HG03558 (cell line): ENCODE data around the gene BCAM.
"Not testable (repeated sequence)": the region's sequence is repeated elsewhere in the genome, so short reads cannot be mapped to it uniquely, and the experiment has no call there.

ENCODE experiments used
- ATAC-seq: cut with Tn5 transposase; IDR thresholded peaks from one replicate; pipeline ENCODE4 v1.9.1; 2021; ENCODE audit warnings: moderate number of reproducible peaks; ENCODE audit not compliant: unreplicated experiment; ENCODE audit errors: extremely low read depth

Gene BCAM

GRCh38 chr19:44846455-44847143 lies 37.7 kb downstream of the BCAM start:
- no peak for ATAC-seq

GRCh38 chr19:44847144-44848035 lies 38.5 kb downstream of the BCAM start:
- no peak for ATAC-seq

GRCh38 chr19:44848036-44848811 lies 39.3 kb downstream of the BCAM start:
- ATAC-seq = no peak

DNA sequence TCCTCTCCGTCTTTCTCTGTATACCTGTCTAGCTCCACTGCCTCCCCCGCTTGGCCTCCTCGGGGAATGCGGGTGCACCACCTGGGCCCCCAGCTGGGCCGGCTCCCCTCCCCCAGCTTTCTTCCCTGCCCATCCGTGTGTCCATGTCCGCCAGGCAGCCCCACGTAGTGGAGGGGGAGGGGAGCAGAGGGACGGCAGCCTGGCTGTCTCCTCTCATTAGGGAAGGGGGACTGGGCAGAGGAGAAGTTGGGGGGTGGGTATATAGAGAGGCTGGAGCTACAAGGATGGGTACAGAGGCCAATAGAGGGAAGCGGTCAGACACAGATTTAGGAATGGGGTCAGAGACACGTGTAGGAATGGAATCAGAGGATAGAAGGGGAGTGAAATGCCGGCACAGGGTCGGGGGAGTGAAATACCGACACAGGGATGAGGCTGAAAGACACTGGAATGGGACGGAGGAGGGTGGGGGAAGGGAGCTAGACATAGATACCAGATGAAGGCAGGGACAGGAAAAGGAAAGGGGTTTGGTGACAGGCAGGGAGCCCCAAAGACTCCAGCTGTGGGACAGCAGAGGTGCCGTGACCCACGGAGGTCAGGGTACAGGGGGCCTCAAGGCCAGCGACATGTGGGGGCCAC lies 40.0 kb downstream of the BCAM start:
- no peak for ATAC-seq

- ATAC-seq = no peak
These were observed 41.8 kb downstream of the BCAM start for GRCh38 chr19:44850641-44851109.

DNA sequence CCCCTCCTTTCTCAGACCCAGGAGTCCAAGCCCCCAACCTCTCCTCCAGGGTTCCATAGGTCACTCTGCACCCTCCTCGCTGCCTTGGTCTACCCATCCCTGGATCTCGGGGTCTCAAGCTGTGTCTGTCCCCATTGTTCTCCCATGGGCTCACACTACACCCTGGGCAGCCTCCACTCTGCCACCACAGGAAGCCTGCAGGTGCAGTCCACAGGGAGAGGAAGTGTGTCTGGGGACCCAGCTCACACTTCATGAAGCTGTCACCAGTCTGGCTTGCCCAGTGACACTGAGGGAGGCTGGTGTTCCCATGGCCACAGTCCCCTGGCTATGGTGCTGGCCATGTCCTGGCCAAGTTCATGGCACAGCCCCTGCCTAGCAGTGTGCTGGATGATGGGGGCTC lies 42.5 kb downstream of the BCAM start:
- no peak for ATAC-seq

- no peak for ATAC-seq
These were observed 46.7 kb downstream of the BCAM start for GRCh38 chr19:44855606-44856005.

- no peak for ATAC-seq
These were observed 47.6 kb downstream of the BCAM start for GRCh38 chr19:44856421-44857083.

GRCh38 chr19:44857837-44858236 lies 48.9 kb downstream of the BCAM start:
- ATAC-seq = no peak

DNA sequence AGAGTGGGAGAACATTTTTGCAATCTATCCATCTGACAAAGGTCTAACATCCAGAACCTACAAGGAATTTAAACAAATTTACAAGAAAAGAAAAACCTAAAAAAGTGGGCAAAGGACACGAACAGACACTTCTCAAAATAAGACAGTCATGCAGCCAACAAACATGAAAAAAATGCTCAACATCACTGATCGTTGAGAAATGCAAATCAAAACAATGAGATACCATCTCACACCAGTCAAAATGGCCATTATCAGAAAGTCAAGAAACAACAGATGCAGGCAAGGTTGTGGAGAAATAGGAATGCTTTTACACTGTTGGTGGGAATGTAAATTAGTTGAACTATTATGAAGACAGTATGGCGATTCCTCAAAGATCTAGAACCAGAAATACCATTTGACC lies 52.7 kb downstream of the BCAM start:
- ATAC-seq = not testable (repeated sequence)

DNA sequence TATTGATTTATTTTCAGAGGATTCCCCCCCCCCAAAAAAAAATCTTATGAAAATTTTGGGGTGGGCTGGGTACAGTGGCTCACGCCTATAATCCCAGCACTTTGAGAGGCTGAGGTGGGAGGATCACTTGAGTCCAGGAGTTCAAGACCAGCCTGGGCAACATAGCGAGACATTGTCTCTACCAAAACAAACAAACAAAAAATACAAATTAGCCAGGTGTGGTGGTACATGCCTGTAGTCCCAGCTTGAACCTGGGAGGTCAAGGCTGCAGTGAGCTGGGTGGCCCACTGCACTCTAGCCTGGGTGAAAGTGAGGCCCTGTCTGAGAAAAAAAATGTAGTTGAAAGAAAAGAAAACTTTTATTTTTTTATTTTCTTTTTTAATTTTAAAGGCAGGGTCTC lies 55.1 kb downstream of the BCAM start:
- no peak for ATAC-seq

GRCh38 chr19:44865196-44865767 lies 56.4 kb downstream of the BCAM start:
- ATAC-seq = no peak

DNA sequence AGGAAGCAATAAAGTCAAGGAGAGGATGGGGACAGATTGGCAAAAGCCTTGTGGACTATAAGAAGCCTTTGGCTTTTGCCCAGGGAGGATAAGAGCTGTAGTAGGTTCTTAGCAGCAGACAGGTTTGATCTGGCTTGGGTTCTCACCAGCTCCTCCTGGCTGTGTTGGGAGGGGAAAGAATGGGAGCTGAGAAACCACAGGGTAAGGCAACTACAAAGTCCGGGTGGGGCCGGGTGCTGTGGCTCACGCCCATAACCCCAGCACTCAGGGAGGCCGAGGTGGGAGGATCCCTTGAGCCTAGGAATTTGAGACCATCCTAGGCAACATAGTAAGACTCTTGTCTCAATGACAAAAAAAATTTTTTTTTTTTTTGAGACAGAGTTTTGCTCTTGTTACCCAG lies 57.8 kb downstream of the BCAM start:
- no peak for ATAC-seq

DNA sequence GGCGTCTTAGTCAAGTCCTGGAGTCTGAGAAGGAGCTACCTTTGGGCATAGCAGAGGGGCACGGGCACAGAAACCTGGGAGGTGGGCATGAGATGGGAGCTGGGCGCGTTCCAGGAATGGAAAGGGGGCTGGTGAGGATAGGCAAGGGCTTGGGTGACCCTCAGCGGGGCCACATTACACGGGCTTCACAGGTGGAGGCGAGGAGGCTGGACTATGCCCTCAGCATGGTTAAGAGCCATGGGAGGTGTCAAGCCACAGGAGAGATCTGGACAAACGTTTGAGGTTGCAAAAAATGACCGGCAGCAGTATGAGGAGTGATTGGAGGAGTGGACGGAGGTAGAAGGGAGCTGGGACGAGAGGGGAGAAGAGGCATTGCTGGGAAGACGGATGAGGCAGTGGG lies 58.7 kb downstream of the BCAM start:
- no peak for ATAC-seq

DNA sequence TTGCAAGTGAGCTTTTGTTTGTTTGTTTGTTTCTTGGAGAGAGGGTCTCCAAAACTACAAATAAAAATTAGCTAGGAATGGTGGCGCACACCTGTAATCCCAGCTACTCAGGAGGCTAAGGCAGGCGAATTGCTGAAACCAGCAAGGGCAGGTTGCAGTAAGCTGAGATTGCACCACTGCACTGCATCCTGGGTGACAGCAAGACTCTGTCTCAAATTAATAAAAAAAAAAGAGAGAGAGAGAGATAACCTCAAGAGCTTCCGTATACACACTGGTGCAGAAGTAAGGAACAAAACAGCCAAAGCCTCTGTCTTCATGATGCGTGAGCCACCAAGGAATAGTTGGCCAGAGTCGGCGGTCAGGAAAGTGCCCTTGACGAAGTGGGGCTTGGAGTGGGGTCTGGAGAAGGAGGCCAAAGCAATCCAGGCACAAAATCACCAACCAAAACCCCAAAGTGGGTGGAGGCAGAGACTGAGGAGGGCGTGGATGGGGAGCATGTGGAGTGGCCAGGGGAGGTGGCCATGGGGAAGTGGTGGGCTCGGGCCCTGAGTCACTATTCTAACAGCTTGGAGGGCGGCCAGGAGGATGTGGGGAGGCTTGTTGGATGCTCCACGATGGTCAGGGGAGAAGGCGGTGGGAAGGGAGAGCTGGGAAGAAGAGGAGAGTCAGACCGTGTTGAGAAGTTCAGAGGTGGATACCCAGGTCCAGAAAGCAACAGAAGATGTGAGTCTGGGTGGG lies 61.0 kb downstream of the BCAM start:
- ATAC-seq = no peak
